NCI-H2227 (cell line): ENCODE data around the gene C4B.
"Not testable (repeated sequence)": the region's sequence is repeated elsewhere in the genome, so short reads cannot be mapped to it uniquely, and the experiment has no call there.

Experiments used
- DNase-seq: peaks from one replicate; lab custom pipeline; 2025; ENCODE audit not compliant: unreplicated experiment; lab: John Stamatoyannopoulos, UW

C4B gene

GRCh38 chr6:31980998-31981397 lies 33.6 kb upstream of the C4B start:
- DNase-seq = not testable (repeated sequence)

DNA sequence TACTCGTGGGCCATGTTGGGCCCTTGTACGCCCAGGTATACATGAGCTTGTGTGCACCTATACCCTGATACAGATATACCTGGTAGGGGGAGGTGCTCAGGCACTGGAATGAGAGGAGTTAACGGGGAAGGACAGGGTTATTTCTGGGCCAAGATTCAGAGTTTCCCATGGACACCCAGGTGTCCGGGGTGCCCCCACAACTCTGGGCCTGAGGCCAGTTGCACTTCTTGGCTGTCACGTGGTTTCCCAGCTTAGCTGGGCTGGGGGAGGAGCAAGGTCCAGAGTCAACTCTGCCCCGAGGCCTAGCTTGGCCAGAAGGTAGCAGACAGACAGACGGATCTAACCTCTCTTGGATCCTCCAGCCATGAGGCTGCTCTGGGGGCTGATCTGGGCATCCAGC lies 32.9 kb upstream of the C4B start, which contains the start of gene C4A:
Gene C4A (plus strand): TSS at position 314 of the 400 bp plus-strand sequence. CDS start 51 bp downstream, at position 365.
- not testable (repeated sequence) for DNase-seq

GRCh38 chr6:31989363-31989762 lies 25.2 kb upstream of the C4B start:
- not testable (repeated sequence) for DNase-seq

DNA sequence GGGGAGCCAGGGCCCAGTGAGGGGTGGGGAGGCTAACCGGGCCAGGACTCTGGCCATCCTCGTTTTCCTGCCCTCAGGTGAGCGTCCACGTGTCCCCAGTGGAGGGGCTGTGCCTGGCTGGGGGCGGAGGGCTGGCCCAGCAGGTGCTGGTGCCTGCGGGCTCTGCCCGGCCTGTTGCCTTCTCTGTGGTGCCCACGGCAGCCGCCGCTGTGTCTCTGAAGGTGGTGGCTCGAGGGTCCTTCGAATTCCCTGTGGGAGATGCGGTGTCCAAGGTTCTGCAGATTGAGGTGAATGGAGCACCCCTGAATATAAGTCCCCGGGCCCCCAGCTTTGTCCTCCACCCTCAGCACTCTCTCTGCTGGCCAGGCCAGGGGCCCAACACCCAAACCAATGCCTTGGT lies 20.2 kb upstream of the C4B start:
- not testable (repeated sequence) for DNase-seq

DNA sequence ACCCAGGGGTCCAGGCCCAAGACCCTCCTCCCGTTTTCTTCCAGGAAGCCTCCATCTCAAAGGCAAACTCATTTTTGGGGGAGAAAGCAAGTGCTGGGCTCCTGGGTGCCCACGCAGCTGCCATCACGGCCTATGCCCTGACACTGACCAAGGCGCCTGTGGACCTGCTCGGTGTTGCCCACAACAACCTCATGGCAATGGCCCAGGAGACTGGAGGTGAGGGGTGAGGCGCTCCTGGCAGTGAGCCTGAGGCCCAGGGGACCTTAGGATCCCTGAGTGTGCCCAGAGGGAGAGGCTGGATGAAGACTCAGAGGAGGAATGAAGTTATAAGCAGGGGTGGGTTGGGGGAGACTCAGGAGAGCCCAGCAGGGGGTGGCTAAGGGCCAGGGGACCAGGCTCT lies 18.2 kb upstream of the C4B start:
- not testable (repeated sequence) for DNase-seq

DNA sequence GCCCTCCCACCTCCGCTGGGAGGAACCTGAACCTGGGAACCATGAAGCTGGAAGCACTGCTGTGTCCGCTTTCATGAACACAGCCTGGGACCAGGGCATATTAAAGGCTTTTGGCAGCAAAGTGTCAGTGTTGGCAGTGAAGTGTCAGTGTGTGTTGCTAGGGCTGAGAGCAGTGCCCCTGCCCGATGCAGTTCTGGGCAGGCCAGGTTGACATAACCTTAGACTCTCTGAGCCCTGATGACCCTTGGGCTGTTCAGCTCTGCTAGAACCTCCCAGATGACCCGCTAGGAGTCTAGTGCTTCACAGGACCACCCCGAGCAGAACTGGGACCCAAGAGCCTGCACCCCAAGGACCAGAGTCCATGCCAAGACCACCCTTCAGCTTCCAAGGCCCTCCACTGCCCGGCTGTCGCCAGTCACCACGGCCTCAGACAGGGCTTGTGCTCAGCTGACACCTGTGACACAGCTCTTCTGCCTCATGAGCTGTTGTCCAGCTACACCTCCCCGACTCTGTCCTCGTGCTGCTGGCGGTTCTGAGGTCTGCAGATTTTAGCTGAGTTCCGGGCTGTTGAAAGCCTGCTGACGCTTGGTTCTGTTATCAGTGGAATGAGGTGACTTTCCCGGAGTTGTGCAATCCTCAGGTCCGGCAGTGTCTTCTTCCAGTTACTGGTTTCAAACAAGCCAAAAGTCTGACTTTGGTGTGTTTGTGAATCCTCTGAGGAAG lies 11.9 kb upstream of the C4B start:
- not testable (repeated sequence) for DNase-seq

DNA sequence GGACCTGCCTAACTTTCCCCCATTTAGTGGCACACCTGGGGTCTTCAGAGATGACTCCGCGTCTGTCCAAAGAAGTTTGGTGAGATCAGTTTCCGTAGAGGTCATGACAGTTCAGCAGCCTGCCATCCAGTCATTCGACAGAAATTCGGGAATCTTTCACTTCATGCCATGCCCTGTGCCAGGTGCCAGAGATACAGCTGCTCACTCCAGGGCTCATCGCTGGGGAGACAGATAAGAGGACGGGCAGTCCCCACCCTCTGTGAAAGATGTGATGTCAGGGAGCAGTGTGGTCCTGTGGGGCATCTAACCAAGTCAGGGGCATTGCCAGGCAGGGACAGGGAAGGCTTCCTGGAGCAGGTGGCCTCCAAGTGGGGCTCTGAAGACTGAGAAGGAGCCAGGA lies 11.3 kb upstream of the C4B start:
- not testable (repeated sequence) for DNase-seq

- not testable (repeated sequence) for DNase-seq
These were observed 10.2 kb upstream of the C4B start for GRCh38 chr6:32004393-32004792.

- not testable (repeated sequence) for DNase-seq
These were observed 9.6 kb upstream of the C4B start for GRCh38 chr6:32004864-32005537.

DNA sequence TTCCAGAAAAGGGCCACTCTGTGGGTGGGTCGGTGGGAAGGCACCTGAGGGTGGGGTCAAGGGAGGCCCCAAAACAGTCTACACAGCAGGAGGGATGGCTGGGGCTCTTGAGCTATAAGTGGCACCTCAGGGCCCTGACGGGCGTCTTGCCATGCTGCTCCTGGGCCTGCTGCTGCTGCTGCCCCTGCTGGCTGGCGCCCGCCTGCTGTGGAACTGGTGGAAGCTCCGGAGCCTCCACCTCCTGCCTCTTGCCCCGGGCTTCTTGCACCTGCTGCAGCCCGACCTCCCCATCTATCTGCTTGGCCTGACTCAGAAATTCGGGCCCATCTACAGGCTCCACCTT lies 9.1 kb upstream of the C4B start:
- not testable (repeated sequence) for DNase-seq

- not testable (repeated sequence) for DNase-seq
These were observed 8.5 kb upstream of the C4B start for GRCh38 chr6:32005991-32006529.

DNA sequence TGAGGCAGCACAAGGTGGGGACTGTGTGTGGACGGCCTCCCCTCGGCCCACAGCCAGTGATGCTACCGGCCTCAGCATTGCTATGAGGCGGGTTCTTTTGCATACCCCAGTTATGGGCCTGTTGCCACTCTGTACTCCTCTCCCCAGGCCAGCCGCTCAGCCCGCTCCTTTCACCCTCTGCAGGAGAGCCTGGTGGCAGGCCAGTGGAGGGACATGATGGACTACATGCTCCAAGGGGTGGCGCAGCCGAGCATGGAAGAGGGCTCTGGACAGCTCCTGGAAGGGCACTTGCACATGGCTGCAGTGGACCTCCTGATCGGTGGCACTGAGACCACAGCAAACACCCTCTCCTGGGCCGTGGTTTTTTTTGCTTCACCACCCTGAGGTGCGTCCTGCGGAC lies 7.5 kb upstream of the C4B start:
- DNase-seq = not testable (repeated sequence)

- DNase-seq = not testable (repeated sequence)
These were observed 6.6 kb upstream of the C4B start for GRCh38 chr6:32008037-32008436.

DNA sequence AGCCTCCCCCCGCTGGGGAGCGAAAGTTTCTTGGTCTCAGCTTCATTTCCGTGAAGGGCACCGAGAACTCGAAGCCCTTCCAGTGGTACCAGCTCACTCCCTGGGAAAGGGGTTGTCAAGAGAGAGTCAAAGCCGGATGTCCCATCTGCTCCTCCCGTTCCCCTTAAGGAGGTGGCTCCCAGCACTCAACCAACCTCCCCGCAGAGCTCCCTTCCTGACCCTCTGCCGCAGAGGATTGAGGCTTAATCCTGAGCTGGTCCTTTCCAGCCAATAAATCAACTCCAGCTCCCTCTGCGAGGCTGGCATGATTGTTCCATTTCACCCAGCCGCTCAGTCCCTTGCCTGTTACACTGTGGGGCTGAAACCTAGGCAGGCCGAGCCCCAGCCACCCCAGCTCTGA lies 6.0 kb upstream of the C4B start:
- not testable (repeated sequence) for DNase-seq

GRCh38 chr6:32009537-32009936 lies 5.1 kb upstream of the C4B start:
- not testable (repeated sequence) for DNase-seq

- DNase-seq = not testable (repeated sequence)
These were observed 3.6 kb upstream of the C4B start for GRCh38 chr6:32010856-32011530.

- DNase-seq = not testable (repeated sequence)
These were observed 1.5 kb upstream of the C4B start for GRCh38 chr6:32012941-32013617.

- DNase-seq = not testable (repeated sequence)
These were observed 857 bp upstream of the C4B start for GRCh38 chr6:32013738-32014137.

DNA sequence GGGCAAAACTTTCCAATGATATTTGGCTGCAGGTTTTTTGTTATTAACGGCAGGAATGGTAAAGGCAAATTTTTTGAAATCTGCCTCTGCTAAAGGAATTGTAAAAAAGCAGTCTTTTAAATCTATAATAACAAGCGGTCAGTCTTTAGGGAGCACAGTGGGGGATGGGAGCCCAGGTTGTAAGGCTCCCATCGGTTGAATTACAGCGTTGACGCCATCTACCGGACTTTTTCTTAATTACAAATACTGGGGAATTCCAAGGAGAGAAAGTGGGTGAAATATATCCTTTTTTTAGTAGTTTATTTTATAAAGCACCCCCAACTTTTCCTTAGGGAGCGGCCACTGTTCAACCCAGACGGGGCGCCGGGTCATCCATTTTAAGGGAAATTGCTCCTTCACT lies 7.5 kb downstream of the C4B start:
- DNase-seq = not testable (repeated sequence)

DNA sequence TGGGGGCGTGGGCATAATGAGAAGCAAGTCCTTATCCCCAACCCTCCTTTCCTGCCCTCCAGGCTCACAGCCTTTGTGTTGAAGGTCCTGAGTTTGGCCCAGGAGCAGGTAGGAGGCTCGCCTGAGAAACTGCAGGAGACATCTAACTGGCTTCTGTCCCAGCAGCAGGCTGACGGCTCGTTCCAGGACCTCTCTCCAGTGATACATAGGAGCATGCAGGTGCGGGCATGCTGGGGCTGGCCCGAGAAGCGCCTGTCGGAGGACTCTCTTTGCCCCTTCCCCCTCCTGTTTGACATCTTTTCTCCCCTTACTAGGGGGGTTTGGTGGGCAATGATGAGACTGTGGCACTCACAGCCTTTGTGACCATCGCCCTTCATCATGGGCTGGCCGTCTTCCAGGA lies 14.0 kb downstream of the C4B start:
- DNase-seq = not testable (repeated sequence)

- not testable (repeated sequence) for DNase-seq
These were observed 15.0 kb downstream of the C4B start for GRCh38 chr6:32029553-32029952.
